Endodermal cell (in vitro differentiated cells): ENCODE measurements around the gene RGS11. TPM values are rescaled to one million over a fixed set of nuclear protein-coding genes. Genes with fewer than 3 reads are reported as not detected.

Experiments
- DNase-seq: peaks from one replicate; pipeline ENCODE4 v3.0.0-alpha.2; 2017
- H3K27ac ChIP-seq: 2 replicates; pipeline ENCODE4 v1.5.1; 2013; ENCODE audit warnings: mild to moderate bottlenecking, low read depth, low read length, moderate library complexity
- H3K27me3 ChIP-seq: 2 replicates; pipeline ENCODE4 v1.6.1; 2013; ENCODE audit warnings: mild to moderate bottlenecking, low read length, moderate library complexity; ENCODE audit not compliant: insufficient read depth, control insufficient read depth, poor library complexity, severe bottlenecking
- H3K36me3 ChIP-seq: 2 replicates; pipeline ENCODE4 v1.7.0; 2013; ENCODE audit warnings: mild to moderate bottlenecking, low read length, moderate library complexity; ENCODE audit not compliant: control insufficient read depth, insufficient read depth
- H3K4me1 ChIP-seq: one replicate; pipeline ENCODE4 v1.7.0; 2013; ENCODE audit warnings: low read length; ENCODE audit not compliant: control insufficient read depth, insufficient read depth
- H3K4me3 ChIP-seq: 2 replicates; pipeline ENCODE4 v1.5.1; 2013; ENCODE audit warnings: mild to moderate bottlenecking, low read length, moderate library complexity
- H3K9ac ChIP-seq: 2 replicates; pipeline ENCODE4 v1.6.1; 2013; ENCODE audit warnings: mild to moderate bottlenecking, low read length, moderate library complexity; ENCODE audit not compliant: poor library complexity, severe bottlenecking; ENCODE audit errors: extremely low read depth
- H3K9me3 ChIP-seq: 2 replicates; pipeline ENCODE4 v1.6.1; 2013; ENCODE audit warnings: mild to moderate bottlenecking, low read length, moderate library complexity; ENCODE audit not compliant: control insufficient read depth
- H3K27ac Mint-ChIP-seq: 2 replicates; pipeline ENCODE4 v1.8.0; 2020; ENCODE audit warnings: mixed read lengths
- H3K27me3 Mint-ChIP-seq: 2 replicates; pipeline ENCODE4 v1.8.0; 2021; ENCODE audit warnings: mild to moderate bottlenecking, mixed read lengths; ENCODE audit not compliant: insufficient read depth
- H3K36me3 Mint-ChIP-seq: 2 replicates; pipeline ENCODE4 v1.8.0; 2020; ENCODE audit warnings: low read depth, mixed read lengths
- H3K4me1 Mint-ChIP-seq: 2 replicates; pipeline ENCODE4 v1.8.0; 2020; ENCODE audit warnings: mixed read lengths
- H3K4me3 Mint-ChIP-seq: 2 replicates; pipeline ENCODE4 v1.8.0; 2020; ENCODE audit warnings: mild to moderate bottlenecking, moderate library complexity, mixed read lengths
- H3K9me3 Mint-ChIP-seq: 2 replicates; pipeline ENCODE4 v1.8.0; 2020; ENCODE audit warnings: mild to moderate bottlenecking, mixed read lengths
- CTCF ChIP-seq: fragments of 200-600 bp; sonication (generic); conservative IDR thresholded peaks from 2 replicates; pipeline ENCODE4 v1.5.0; 2021; ENCODE audit warnings: antibody characterized with exemption, mild to moderate bottlenecking
- WGBS, 2 experiments: methylation state at CpG; one replicate each; pipeline versions ENCODE4 v1.1.5 to v1.1.7; 2013; ENCODE audit warnings: missing lambda C conversion rate in 2 of 2, mixed read lengths in 1 of 2; ENCODE audit not compliant: insufficient coverage in 1 of 2, insufficient read length in 1 of 2; 5-methylcytosine and 5-hydroxymethylcytosine counted together
- total RNA-seq, 2 donors: library from RNA; stranded (reverse); fragmentation: NEBNext Ultra II Directional in 1 of 2; extraction: Animal tissue kit (Norgen Biotek cat#: 25700) in 1 of 2; gene quantifications; 2 replicates in 1 of 2; 3 replicates in 1 of 2; pipeline ENCODE4 v1.2.1, GENCODE V29; 2021

Gene RGS11
- total RNA-seq, 2 donors from 2014 or later = 2.0 to 7.8 TPM

DNA sequence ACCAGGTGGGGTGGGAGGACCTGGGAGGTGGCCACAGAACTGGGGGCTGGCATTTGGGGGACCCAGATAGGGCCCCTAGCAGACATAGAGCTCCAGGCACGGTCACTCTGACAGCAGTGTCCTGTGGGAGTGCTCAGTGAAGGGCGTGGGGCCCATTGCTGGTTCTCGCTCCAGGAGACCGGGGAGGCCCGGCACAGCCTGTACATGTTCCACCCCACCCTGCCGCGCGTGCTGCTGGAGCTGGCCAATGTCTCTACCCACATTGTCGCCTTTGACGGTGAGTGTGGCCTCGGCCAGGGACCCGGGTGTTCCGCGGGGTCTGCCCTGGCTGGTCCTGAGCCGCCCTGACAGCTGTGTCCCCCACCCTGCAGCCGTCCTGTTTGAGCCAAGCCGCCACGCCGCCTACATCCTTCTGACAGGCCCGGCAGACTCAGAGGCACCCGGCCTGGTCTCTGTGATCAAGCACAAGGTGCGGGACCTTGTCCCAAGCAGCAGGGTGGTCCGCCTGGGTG lies 11.2 kb downstream of the RGS11 start:
- no peaks in the 10 kb centered on the region for H3K9me3 ChIP-seq
- no peak overlapping the region for H3K4me3 Mint-ChIP-seq
- H3K27ac Mint-ChIP-seq = no peak overlapping the region
- no peak overlapping the region for H3K27ac ChIP-seq
- peaks cover 20% of the 10 kb centered on the region for H3K36me3 Mint-ChIP-seq
- H3K9me3 Mint-ChIP-seq = no peaks in the 10 kb centered on the region
- H3K4me3 ChIP-seq = no peak overlapping the region
- no peaks in the 10 kb centered on the region for H3K27me3 ChIP-seq
- no peak for TF ChIP-seq CTCF
- H3K4me1 Mint-ChIP-seq = no peaks in the 10 kb centered on the region
- WGBS, 2 experiments = 94 to 99% methylated on average over 14 to 23 of the region's 23 CpGs
- no peaks in the 10 kb centered on the region for H3K36me3 ChIP-seq
- H3K27me3 Mint-ChIP-seq = no peaks in the 10 kb centered on the region
- no peak for DNase-seq
- no peaks in the 10 kb centered on the region for H3K4me1 ChIP-seq
- H3K9ac ChIP-seq = no peak overlapping the region

GRCh38 chr16:263944-264343 lies 11.8 kb downstream of the RGS11 start:
- WGBS, 2 experiments = 93 to 95% methylated on average over 14 to 17 of the region's 17 CpGs
- Mint-ChIP-seq H3K4me3 (no peak overlapping the region), H3K4me1 (no peaks in the 10 kb centered on the region)

DNA sequence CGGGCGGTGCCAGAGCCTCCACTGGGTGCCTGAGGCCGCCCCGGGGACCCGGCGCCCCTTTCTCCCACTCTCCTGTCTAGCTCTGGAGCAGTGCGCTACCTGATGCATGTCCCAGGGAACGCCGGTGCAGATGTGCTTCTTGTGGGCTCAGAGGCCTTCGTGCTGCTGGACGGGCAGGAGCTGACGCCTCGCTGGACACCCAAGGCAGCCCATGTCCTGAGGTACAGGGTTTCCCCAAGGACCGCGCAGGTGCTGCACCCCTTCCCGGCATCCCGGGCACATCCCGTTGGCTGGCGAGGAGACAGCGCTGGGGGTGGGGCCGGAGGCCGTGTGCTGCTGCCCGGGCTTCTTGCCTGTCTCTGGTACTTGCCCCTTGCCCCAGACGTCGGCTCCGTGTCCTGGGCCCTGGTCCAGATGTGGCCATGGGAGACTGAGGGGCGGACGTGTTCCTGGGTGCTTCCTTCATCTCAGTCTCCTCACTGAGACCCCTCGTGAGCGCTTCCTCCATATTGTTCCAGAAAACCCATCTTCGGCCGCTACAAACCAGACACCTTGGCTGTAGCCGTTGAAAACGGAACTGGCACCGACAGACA lies 12.5 kb downstream of the RGS11 start:
- no peak for TF ChIP-seq CTCF
- no peaks in the 10 kb centered on the region for H3K36me3 ChIP-seq
- WGBS, 2 experiments = 97 to 98% methylated on average over 26 to 35 of the region's 35 CpGs
- H3K27ac ChIP-seq = no peak overlapping the region
- no peaks in the 10 kb centered on the region for H3K4me1 Mint-ChIP-seq
- H3K36me3 Mint-ChIP-seq = peaks cover 26% of the 10 kb centered on the region
- no peak overlapping the region for H3K4me3 ChIP-seq
- H3K27me3 ChIP-seq = no peaks in the 10 kb centered on the region
- no peak overlapping the region for H3K9ac ChIP-seq
- H3K4me3 Mint-ChIP-seq = no peak overlapping the region
- H3K9me3 Mint-ChIP-seq = no peaks in the 10 kb centered on the region
- no peak for DNase-seq
- H3K27ac Mint-ChIP-seq = no peak overlapping the region
- H3K27me3 Mint-ChIP-seq = no peaks in the 10 kb centered on the region
- H3K9me3 ChIP-seq = no peaks in the 10 kb centered on the region
- no peaks in the 10 kb centered on the region for H3K4me1 ChIP-seq

More at GRCh38 chr16:263944-264343, 11.8 kb downstream of the RGS11 start:
- Mint-ChIP-seq H3K9me3 (no peaks in the 10 kb centered on the region), H3K27ac (no peak overlapping the region), H3K27me3 (no peaks in the 10 kb centered on the region), H3K36me3 (peaks cover 25% of the 10 kb centered on the region)
- Histone ChIP-seq H3K4me3 (no peak overlapping the region), H3K27me3 (no peaks in the 10 kb centered on the region), H3K4me1 (no peaks in the 10 kb centered on the region), H3K27ac (no peak overlapping the region), H3K9me3 (no peaks in the 10 kb centered on the region), H3K9ac (no peak overlapping the region), H3K36me3 (no peaks in the 10 kb centered on the region)
- DNase-seq = no peak
- no peak for TF ChIP-seq CTCF
